GM18909 (cell line): ENCODE results near the gene ABCA3.

Source experiments
- ATAC-seq: cut with Tn5 transposase; IDR thresholded peaks from one replicate; pipeline ENCODE4 v1.9.1; 2021; ENCODE audit warnings: mild to moderate bottlenecking; ENCODE audit not compliant: unreplicated experiment, poor library complexity

The ABCA3 gene

DNA sequence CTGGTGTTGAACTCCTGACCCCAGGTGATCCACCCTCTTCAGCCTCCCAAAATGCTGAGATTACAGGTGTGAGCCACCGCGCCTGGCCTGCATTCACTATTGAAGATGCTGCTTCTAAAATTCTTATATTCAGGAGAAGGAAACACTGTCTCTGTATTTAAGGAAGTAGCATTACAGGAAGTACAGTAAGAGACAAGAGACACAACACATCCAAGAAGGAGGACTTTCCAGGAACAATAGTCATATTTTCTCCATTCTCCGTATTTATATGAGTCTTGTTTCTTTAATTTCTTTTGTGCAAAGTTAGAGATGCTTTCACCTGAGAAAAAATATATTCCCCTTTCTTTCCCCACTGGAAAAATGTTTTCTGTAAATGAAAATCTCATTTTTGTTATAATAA is 18.3 kb upstream of the ABCA3 start:
- no peak for ATAC-seq

DNA sequence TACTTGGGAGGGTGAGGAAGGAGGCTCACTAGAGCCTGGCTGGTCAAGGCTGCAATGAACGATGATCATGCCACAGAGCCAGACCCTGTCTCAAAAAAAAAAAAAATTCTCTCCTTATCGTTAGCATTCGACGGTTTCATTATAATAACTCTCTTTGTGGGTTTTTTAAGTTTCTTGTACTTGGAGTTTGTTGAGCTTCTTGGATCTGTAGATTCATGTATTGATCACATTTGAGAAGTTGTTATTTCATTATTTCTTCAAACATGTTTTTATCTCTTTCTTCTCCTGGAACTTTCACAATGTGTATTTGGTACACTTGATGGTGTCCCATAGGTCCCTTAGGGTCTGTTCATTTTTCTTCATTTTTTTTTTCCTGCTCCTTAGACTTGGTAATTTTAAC is 16.8 kb upstream of the ABCA3 start:
- no peak for ATAC-seq

DNA sequence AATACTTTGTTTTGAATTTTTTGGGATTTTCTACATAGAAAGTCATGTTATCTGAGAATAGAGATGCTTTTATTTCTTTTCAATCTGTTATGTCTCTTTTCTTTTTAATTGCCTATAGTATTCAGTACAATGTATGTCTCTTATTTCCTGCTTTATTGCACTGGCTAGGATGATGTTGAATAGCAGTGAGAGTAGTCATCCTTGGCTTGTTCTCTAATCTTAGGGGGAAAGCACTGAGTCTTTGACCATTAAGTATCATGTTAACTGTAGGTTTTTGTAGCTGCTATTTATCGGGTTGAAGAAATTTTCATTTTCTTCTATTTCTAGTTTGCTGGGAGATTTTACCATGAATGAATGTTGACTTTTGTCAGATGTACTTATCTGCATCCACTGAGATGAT is 10.0 kb upstream of the ABCA3 start:
- no peak for ATAC-seq

DNA sequence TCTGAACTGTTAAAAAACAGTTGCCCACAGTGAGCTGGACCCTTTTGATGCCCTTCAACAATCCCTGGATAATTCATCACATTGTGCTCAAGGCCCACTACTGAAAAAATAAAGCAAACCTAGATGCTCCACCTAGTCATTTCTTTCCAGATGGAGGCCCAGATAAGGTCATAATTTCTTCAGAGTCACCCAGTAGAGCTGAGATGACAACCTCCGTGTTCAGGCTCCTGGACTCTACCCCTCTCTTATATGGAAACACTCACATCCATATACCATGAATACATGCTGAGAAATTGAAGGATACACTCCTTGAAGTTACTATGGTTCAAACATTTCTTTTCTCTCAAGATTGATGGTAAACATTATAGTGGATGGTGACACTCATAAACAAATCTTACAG is 2.7 kb upstream of the ABCA3 start:
- ATAC-seq, result no peak

DNA sequence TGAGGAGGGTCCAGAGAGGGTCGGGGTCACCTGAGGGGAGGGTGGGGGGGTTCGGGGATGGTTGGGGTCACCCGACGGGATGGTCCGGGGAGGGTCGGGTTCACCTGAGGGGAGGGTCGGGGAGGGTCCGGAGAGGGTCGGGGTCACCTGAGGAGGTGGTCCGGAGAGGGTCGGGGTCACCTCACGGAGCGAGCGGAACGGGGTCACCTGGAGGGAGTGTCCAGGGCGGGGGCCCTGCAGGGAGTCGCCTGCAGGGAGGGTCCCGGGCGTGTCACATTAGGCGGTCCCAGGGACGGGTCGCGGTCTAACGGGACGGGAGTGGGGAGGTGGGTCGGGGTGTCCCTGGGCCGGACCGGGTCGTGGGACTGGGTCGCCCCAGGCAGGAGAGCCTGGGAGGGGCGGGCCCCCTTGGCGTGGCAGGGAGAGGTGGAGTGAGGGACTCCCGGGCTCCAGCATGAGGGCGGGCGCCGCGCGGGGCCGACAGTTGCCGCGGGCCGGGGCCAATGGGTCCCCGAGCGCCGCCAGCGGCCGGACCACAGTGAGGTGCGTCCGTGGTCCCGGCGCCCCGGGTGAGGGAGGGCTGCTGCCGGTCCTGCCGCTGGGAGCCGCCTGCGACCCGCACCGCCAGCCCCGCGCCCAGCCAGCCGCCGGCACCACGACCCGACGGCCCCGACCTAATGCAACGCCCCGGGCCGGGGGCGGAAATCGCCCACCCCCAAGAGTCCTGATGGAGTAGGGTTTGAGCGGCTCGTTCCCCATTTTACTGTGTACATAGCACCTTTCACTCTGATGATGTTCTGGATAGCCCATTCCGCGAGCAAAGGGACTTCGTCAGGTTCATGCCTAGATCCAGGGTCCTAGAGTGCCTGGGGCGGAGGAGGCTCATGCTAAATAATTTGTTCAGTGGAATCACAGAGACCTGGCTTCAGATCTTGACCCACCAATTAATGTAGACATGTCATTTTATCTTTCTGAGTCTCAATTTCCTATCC is 1.2 kb upstream of the ABCA3 start:
- no peak for ATAC-seq

DNA sequence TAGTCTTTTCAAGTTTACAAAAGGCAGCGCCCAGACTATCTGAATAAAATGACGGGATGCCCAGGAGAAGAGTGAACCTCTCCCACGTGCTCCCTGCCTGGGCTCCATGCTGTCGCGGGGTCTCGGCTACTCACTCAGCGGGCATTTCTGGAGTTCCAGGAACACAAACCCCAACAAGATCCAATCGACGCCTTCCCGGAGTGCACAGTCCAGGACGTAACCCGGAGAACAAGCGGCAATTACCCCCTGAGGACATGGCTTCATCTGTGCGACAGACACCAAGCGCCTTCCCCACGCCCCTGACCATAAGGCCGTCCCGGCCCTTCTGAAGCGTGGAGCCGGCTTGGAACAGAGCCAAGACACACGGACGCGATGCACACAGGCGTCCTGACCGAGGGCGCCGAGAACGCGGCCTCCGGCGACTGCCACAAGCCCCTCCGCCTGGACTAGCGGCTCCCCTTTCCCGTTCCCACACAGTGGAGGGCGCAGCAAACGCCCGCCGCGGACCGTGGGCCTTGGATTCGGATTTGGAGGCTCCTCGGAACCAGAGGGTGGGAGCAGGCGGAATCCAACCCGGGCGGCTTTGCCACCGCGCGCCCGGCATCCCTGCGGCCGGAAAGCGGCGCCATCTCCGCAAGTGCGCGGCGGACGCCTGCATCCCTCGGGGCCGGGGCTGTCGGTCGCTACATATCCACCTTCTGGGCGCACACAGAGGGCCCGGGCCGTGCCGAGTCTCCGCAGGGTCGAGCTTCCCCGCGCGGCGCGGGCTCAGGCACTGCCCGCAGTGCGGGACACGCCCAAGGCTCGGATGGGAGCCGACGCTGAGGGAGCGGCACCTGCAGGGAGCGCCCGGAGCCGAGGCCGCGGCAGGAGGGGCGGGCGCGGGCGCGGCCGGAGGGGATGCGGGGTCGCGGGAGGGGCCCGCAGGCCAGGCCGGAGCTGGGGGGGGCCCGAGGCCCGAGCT is 725 bp downstream of the ABCA3 start:
- ATAC-seq, result peak; percentile 30

DNA sequence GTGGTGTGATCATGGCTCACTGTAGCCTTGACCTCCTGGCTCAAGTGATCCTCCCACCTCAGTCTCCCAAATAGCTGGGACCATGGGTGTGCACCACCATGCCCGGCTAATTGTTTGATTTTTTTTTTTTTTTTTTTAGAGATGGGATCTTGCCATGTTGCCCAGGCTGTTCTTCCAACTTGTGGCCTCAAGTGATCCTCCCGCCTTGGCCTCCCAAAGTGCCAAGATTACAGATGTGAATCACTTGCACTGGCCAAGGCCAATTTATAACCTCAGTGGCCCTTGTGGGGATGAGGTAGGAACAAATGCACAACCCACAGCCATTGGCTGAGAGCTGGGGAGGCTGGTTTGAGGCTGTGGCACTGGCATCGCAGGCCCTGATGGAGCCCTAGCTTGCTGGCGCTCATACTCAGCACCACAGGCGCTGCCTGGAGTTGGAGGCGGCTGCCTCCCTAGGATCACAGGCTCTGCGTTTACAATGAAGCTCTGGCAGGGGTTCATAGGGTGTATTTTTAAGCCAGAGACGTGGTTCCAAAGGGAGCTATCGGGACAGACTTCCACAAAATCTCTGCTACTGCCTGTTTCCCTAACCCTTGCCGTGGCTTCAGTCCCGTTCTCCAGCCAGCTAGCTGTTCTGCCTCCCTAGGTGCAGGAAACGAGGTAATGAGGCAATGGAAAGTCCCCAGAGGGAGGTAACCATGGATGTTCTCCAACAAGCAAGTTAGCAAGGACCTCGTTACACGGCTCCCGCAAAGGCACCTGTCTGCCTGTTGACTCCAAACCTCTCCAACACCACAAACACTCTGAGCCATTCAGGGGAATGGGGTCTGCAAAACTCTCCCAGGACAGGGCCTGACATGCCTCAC is 2.9 kb downstream of the ABCA3 start:
- ATAC-seq, result no peak

DNA sequence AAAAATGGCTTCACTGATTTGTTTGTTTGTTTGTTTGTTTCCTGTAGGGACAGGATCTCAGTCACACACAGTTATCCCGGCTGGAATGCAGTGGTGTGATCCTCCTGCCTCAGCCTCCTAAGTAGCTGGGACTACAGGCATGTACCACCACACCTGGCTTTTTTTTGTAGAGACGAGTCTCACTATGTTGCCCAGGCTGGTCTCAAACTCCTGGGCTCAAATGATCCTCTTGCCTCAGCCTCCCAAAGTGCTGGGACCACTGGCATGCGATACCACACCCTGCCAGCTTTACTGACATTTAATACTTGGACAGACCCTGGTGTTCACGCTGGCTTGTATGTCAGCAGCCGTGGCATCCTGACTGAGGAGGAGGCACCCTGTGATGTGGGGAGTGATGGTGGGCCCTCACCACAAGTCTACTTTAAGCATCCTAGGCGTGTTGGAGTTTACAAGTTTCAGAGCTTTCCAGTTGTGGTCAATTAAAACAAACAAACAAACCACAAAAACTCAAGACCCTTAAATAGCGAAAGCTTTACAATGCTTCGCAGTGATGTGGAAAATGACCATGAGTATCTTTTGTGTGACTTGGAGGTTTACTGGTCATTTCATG is 5.1 kb downstream of the ABCA3 start:
- no peak for ATAC-seq

DNA sequence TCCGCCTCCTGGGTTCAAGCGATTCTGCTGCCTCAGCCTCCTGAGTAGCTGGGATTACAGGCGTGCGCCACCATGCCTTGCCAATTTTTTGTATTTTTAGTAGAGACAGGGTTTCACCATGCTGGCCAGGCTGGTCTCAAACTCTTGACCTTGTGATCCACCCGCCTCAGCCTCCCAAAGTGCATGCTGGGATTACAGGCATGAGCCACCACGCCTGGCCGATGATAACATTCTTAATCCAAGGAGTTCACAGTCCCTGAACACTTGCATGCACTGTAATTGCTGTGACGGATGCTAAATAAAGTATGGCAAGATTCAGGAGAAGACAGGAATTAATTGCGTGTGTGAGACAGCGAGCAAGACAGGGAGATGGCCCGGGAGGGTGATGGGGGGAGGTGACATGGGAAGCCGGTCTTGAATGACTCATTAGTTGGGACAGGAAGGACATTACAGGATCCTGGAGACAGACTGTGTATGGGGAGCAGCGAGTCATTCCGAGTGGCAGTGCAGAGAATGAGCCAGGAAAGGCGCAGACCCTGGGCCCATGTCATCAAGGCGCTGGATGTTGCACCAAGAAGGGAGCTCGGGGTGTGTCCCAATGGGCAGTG is 6.7 kb downstream of the ABCA3 start:
- no peak for ATAC-seq

DNA sequence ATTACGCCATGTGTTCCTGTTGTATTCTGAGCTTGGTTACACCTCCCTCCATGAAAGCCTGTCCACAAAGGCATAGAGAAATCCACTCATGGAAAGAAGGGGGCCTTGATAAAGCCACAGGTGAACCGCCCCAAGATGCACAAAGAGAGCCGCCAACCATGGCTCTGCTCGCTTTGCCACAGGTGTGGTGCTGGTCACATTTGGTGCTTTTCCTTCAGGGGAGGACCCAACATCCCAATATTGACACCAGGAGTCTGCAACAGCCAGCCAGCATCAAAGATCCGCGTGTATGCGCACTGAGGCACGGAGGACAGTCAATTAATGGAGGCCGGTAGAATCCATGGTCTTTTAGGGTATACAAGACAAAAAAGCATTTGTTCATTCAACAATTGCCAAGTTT is 7.3 kb downstream of the ABCA3 start:
- no peak for ATAC-seq

DNA sequence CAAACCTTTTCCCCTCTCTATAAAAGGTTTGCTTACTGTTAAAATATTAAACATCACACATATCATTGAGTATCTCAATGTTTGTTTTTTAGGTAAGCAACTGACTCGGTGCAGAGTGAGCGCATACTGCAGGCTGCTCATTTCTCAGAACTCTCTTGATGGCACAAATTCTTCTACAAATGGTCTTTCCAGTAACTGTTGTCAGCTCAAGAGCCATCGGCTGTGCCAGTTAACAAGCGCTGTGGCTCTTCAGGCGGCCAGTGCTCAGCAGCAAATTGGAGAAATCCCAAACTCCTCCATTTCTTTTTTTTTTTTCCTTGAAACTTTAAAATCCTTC is 8.6 kb downstream of the ABCA3 start:
- ATAC-seq, result no peak

DNA sequence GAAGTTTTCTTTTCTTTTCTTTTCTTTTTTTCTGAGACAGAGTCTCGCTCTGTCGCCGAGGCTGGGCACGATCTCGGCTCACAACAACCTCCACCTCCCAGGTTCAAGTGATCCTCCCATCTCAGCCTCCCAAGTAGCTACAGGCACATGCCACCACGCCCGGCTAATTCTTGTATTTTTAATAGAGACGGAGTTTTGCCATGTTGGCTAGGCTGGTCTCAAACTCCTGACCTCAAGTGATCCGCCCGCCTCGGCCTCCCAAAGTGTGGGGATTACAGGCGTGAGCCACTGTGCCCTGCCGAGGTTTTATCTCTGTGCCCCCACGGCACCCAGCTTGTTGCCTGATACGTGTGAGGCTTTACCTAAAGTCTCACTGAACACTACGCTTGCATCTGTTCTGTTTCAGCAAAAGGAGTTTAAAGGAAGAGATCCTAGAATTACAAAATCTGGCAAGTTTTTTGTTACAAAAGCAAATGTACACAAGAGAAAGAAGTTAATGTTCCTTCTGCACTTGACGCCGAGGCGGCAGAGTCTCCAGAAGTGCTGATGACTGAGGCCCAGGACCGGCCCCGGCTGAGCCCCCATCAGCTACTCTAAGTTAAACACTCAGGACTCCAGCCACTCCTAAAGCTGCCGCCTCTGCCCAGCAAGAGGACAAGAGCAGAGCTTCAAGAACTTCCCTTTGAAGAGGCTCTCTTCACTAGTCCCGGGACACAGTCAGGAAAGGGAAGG is 9.2 kb downstream of the ABCA3 start:
- ATAC-seq, result no peak

DNA sequence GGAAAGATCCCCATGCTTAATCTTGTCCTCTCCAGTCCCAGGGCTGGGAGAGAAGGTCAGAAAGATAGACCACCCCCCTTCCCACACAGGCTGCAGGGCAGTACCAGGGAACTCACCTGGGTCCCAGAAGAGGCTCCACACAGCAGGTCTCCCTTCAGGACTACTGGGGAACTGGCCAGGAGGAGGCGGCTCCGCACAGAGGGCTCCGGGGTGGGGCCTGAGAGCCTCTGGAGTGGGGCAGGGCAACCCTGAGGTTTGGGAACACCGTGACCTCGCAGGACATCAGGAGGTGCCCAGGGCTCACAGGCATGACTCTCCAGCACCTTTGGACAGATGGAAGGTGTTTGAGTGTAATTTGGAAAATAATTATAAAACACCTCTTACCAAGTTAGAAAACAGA is 11.0 kb downstream of the ABCA3 start:
- ATAC-seq, result no peak

DNA sequence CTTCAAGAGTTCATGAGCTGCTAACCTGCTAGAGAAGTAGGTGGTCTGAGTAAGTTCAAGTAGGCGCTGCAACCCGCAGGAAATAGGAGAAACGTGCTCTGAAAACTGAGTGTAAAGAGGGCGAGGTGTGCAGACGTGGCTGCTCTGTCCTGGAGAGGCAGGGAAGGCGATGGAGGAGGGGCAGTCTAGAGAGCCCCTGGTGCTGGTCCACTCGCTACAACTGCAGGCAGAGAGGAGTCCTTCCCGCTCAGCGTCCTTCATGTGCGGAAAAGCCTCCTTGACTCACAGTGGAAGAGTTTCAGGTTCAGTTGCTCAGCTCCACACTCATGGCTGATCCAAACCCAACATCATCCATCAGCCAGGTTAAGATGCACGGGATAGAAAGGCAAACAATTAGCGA is 12.1 kb downstream of the ABCA3 start:
- no peak for ATAC-seq

DNA sequence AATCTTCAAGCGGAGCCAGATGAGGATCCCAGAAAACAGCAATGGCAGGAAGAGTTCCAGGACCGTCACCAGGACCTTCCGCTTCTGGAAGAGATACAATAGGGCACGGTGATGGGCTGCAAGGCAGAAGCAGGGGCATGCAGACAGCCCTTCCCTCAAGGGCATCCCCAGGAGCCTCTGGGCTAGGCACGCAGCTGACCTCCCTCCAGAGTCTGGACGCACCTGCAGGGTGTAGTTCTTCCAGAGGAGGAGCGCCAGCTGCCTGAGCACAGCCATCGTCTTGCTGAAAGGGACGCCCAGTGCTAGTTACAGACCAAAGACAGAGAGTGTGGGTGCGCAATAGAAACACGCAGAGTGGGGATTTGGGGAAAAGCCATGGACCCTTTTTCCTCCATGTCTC is 14.3 kb downstream of the ABCA3 start:
- no peak for ATAC-seq

DNA sequence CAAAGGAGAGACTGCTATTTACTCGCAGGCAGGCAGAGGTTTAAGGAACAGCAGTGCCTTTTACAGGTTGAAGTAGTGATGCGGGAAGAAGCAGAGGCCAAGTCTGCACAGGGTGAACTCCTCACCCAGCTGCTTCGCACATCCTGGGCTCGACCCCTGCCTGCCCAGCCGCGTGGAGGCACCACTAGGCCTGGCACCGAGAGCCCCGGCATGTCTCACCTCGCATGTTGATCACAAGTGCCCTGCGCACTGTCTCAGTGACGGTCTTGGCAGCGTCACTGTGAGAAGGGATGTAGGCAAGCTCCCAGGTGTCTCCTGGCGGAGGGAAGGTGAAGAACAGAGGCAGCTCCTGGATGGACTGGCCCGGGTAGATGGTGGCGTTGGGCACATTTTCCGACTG is 14.7 kb downstream of the ABCA3 start:
- no peak for ATAC-seq

DNA sequence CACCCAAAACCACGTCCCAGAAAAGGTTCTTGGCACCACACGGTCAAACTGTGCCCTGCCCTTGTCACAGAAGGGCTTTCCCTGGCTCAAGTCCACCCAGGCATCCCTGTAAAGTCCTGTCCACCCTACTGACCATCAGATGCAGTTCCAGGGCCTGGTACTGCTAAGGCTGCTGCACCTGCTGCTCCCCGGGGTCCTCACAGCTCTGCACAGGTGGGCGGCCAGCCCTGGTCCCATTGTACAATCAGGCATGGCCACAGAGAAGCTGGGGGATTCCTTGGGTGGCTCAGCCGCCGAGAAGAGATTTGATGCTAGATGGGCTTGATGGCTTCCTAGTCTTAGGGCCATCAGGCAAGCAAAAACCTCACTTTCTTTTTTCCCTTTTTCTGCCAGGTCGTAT is 15.3 kb downstream of the ABCA3 start:
- no peak for ATAC-seq

DNA sequence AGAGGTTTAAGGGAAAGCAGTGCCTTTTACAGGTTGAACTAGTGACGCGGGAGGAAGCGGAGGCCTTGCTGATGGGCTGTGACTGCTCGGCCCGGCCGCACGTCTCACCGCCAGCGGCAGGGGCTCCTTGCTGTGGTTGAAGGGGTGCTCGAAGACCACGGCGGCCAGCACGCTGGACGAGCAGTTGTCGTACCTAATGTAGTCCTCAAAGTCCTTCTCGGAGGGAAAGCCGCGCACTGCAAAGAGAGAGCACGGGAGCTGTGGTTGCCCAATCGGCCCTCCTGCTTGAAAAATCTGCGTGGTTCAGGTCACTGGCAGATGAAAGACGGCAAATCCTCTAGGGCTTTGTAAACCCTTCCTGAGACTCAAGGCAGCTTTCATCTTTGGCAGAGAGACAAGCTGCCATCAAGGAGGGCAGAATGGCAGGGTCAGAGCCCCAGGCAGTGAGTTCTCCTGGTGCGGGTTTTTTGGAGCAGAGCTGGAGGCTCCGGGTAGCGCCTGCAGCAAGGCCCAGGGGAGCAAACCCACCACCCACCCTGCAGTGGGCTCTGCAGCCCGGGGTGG is 16.1 kb downstream of the ABCA3 start:
- no peak for ATAC-seq

DNA sequence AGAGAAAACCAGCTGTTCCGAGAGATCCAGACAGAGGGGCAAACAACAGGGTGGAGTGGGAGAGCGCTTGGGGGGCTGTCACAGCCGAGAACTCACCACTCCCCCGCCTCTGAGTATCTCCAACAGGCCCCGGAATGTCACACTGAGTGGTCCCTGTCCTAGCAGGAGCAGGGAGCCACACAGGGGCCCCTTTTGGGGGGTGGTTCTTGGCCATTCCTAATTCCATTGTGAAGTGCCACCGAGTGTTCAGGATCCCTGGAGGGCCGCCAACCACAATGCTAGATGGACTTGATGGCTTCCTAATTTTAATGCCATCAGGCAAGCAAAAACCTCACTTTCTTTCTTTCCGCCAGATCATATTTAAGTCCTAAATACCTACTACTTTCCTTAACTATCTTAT is 16.8 kb downstream of the ABCA3 start:
- ATAC-seq, result no peak
